ENCODE results near the gene EIF3K.
A peak's percentile ranks its signal among the peaks of the same experiment; 100 is the strongest.

Gene EIF3K

GRCh38 chr19:38639679-38640078 lies 20.7 kb downstream of the EIF3K start:
- no peak overlapping the region for H3K27ac ChIP-seq (ENCODE audit: low read length)
- H3K4me1 ChIP-seq (ENCODE audit: control insufficient read depth in 1 of 2, insufficient read depth in 2 of 2, low read length in 2 of 2), result peaks cover 0 to 12% of the 10 kb centered on the region in 2 donors
- no peaks in the 10 kb centered on the region for H3K9me3 ChIP-seq (ENCODE audit: control insufficient read depth in 1 of 2, low read length in 2 of 2)
- no peaks in the 10 kb centered on the region for H3K27me3 ChIP-seq (ENCODE audit: low read depth, low read length)
- H3K36me3 ChIP-seq (ENCODE audit: control insufficient read depth in 1 of 2, insufficient read depth in 2 of 2, low read length in 2 of 2), result peaks cover 14 to 22% of the 10 kb centered on the region in 2 donors
- no peak overlapping the region for H3K4me3 ChIP-seq (ENCODE audit: low read depth in 1 of 2, low read length in 2 of 2)

- H3K9me3 ChIP-seq (ENCODE audit: control insufficient read depth in 1 of 2, low read length in 2 of 2), result no peaks in the 10 kb centered on the region
- peaks cover 10 to 16% of the 10 kb centered on the region in 2 donors for H3K36me3 ChIP-seq (ENCODE audit: control insufficient read depth in 1 of 2, insufficient read depth in 2 of 2, low read length in 2 of 2)
- peak overlapping the region; percentile 49 for H3K27ac ChIP-seq (ENCODE audit: low read length)
- H3K4me1 ChIP-seq (ENCODE audit: control insufficient read depth in 1 of 2, insufficient read depth in 2 of 2, low read length in 2 of 2), result peaks cover 0 to 8% of the 10 kb centered on the region in 2 donors
- no peaks in the 10 kb centered on the region for H3K27me3 ChIP-seq (ENCODE audit: low read depth, low read length)
- no peak overlapping the region for H3K4me3 ChIP-seq (ENCODE audit: low read depth in 1 of 2, low read length in 2 of 2)
These were observed 21.4 kb downstream of the EIF3K start for GRCh38 chr19:38640368-38640767.

- H3K27ac ChIP-seq (ENCODE audit: low read length), result no peak overlapping the region
- H3K9me3 ChIP-seq (ENCODE audit: control insufficient read depth in 1 of 2, low read length in 2 of 2), result no peaks in the 10 kb centered on the region
- H3K4me3 ChIP-seq (ENCODE audit: low read depth in 1 of 2, low read length in 2 of 2), result no peak overlapping the region
- peaks cover 0 to 4% of the 10 kb centered on the region in 2 donors for H3K36me3 ChIP-seq (ENCODE audit: control insufficient read depth in 1 of 2, insufficient read depth in 2 of 2, low read length in 2 of 2)
- no peaks in the 10 kb centered on the region for H3K4me1 ChIP-seq (ENCODE audit: control insufficient read depth in 1 of 2, insufficient read depth in 2 of 2, low read length in 2 of 2)
- H3K27me3 ChIP-seq (ENCODE audit: low read depth, low read length), result no peaks in the 10 kb centered on the region
These were observed 23.2 kb downstream of the EIF3K start for GRCh38 chr19:38642176-38642575.

GRCh38 chr19:38644719-38645118 lies 25.7 kb downstream of the EIF3K start:
- H3K36me3 ChIP-seq (ENCODE audit: control insufficient read depth in 1 of 2, insufficient read depth in 2 of 2, low read length in 2 of 2), result peaks cover 0 to 6% of the 10 kb centered on the region in 2 donors
- H3K9me3 ChIP-seq (ENCODE audit: control insufficient read depth in 1 of 2, low read length in 2 of 2), result no peaks in the 10 kb centered on the region
- H3K27ac ChIP-seq (ENCODE audit: low read length), result no peak overlapping the region
- peaks cover 0 to 9% of the 10 kb centered on the region in 2 donors for H3K4me1 ChIP-seq (ENCODE audit: control insufficient read depth in 1 of 2, insufficient read depth in 2 of 2, low read length in 2 of 2)
- no peaks in the 10 kb centered on the region for H3K27me3 ChIP-seq (ENCODE audit: low read depth, low read length)
- no peak overlapping the region for H3K4me3 ChIP-seq (ENCODE audit: low read depth in 1 of 2, low read length in 2 of 2)

- H3K27me3 ChIP-seq (ENCODE audit: low read depth, low read length), result no peaks in the 10 kb centered on the region
These were observed 28.5 kb downstream of the EIF3K start, which contains the start of gene ACTN4 for GRCh38 chr19:38647368-38647965. Gene ACTN4 (plus strand): TSS chr19:38647649. CDS start chr19:38647746, 97 bp downstream.

GRCh38 chr19:38647966-38648768 lies 29.2 kb downstream of the EIF3K start:
- H3K4me3 ChIP-seq (ENCODE audit: low read depth in 1 of 2, low read length in 2 of 2), result peak overlapping the region; percentile 97 to 99
- H3K36me3 ChIP-seq (ENCODE audit: control insufficient read depth in 1 of 2, insufficient read depth in 2 of 2, low read length in 2 of 2), result peaks cover 0 to 6% of the 10 kb centered on the region in 2 donors
- H3K27ac ChIP-seq (ENCODE audit: low read length), result peak overlapping the region; percentile 100
- H3K4me1 ChIP-seq (ENCODE audit: control insufficient read depth in 1 of 2, insufficient read depth in 2 of 2, low read length in 2 of 2), result peaks cover 19 to 30% of the 10 kb centered on the region in 2 donors
- no peaks in the 10 kb centered on the region for H3K27me3 ChIP-seq (ENCODE audit: low read depth, low read length)
- no peaks in the 10 kb centered on the region for H3K9me3 ChIP-seq (ENCODE audit: control insufficient read depth in 1 of 2, low read length in 2 of 2)

More at GRCh38 chr19:38647368-38647965, 28.5 kb downstream of the EIF3K start, which contains the start of gene ACTN4:
- H3K9me3 ChIP-seq (ENCODE audit: control insufficient read depth in 1 of 2, low read length in 2 of 2), result no peaks in the 10 kb centered on the region
- H3K36me3 ChIP-seq (ENCODE audit: control insufficient read depth in 1 of 2, insufficient read depth in 2 of 2, low read length in 2 of 2), result peaks cover 0 to 6% of the 10 kb centered on the region in 2 donors
- H3K27ac ChIP-seq (ENCODE audit: low read length), result peak within 1 kb of the TSS; percentile 100
- peak within 1 kb of the TSS; percentile 97 to 99 for H3K4me3 ChIP-seq (ENCODE audit: low read depth in 1 of 2, low read length in 2 of 2)
- H3K4me1 ChIP-seq (ENCODE audit: control insufficient read depth in 1 of 2, insufficient read depth in 2 of 2, low read length in 2 of 2), result peaks cover 14 to 28% of the 10 kb centered on the region in 2 donors

GRCh38 chr19:38648769-38649304 lies 29.8 kb downstream of the EIF3K start:
- peak overlapping the region; percentile 97 to 99 for H3K4me3 ChIP-seq (ENCODE audit: low read depth in 1 of 2, low read length in 2 of 2)
- H3K36me3 ChIP-seq (ENCODE audit: control insufficient read depth in 1 of 2, insufficient read depth in 2 of 2, low read length in 2 of 2), result peaks cover 0 to 6% of the 10 kb centered on the region in 2 donors
- peaks cover 25 to 37% of the 10 kb centered on the region in 2 donors for H3K4me1 ChIP-seq (ENCODE audit: control insufficient read depth in 1 of 2, insufficient read depth in 2 of 2, low read length in 2 of 2)
- no peaks in the 10 kb centered on the region for H3K27me3 ChIP-seq (ENCODE audit: low read depth, low read length)
- H3K9me3 ChIP-seq (ENCODE audit: control insufficient read depth in 1 of 2, low read length in 2 of 2), result no peaks in the 10 kb centered on the region
- H3K27ac ChIP-seq (ENCODE audit: low read length), result peak overlapping the region; percentile 100

GRCh38 chr19:38649305-38650171 lies 30.6 kb downstream of the EIF3K start:
- H3K9me3 ChIP-seq (ENCODE audit: control insufficient read depth in 1 of 2, low read length in 2 of 2), result no peaks in the 10 kb centered on the region
- H3K4me1 ChIP-seq (ENCODE audit: control insufficient read depth in 1 of 2, insufficient read depth in 2 of 2, low read length in 2 of 2), result peaks cover 27 to 44% of the 10 kb centered on the region in 2 donors
- no peaks in the 10 kb centered on the region for H3K27me3 ChIP-seq (ENCODE audit: low read depth, low read length)
- H3K27ac ChIP-seq (ENCODE audit: low read length), result peak overlapping the region; percentile 100
- H3K4me3 ChIP-seq (ENCODE audit: low read depth in 1 of 2, low read length in 2 of 2), result peak overlapping the region; percentile 97 to 99
- H3K36me3 ChIP-seq (ENCODE audit: control insufficient read depth in 1 of 2, insufficient read depth in 2 of 2, low read length in 2 of 2), result peaks cover 0 to 6% of the 10 kb centered on the region in 2 donors

- Histone ChIP-seq H3K4me3 (ENCODE audit: low read depth in 1 of 2, low read length in 2 of 2) (peak overlapping the region; percentile 97 to 99), H3K27me3 (ENCODE audit: low read depth, low read length) (no peaks in the 10 kb centered on the region), H3K36me3 (ENCODE audit: control insufficient read depth in 1 of 2, insufficient read depth in 2 of 2, low read length in 2 of 2) (peaks cover 0 to 6% of the 10 kb centered on the region in 2 donors), H3K27ac (ENCODE audit: low read length) (peak overlapping the region; percentile 100), H3K4me1 (ENCODE audit: control insufficient read depth in 1 of 2, insufficient read depth in 2 of 2, low read length in 2 of 2) (peaks cover 34 to 51% of the 10 kb centered on the region in 2 donors), H3K9me3 (ENCODE audit: control insufficient read depth in 1 of 2, low read length in 2 of 2) (no peaks in the 10 kb centered on the region)
These were observed 31.3 kb downstream of the EIF3K start for GRCh38 chr19:38650172-38650775.

- Histone ChIP-seq H3K9me3 (ENCODE audit: control insufficient read depth in 1 of 2, low read length in 2 of 2) (no peaks in the 10 kb centered on the region), H3K27me3 (ENCODE audit: low read depth, low read length) (no peaks in the 10 kb centered on the region), H3K27ac (ENCODE audit: low read length) (peak overlapping the region; percentile 100), H3K36me3 (ENCODE audit: control insufficient read depth in 1 of 2, insufficient read depth in 2 of 2, low read length in 2 of 2) (peaks cover 0 to 6% of the 10 kb centered on the region in 2 donors), H3K4me1 (ENCODE audit: control insufficient read depth in 1 of 2, insufficient read depth in 2 of 2, low read length in 2 of 2) (peaks cover 37 to 57% of the 10 kb centered on the region in 2 donors), H3K4me3 (ENCODE audit: low read depth in 1 of 2, low read length in 2 of 2) (peak overlapping the region; percentile 48 to 97)
These were observed 32.1 kb downstream of the EIF3K start for GRCh38 chr19:38650911-38651584.
